Caco-2 (cell line): ENCODE results near the gene BICD1. TPM values are rescaled to one million over a fixed set of nuclear protein-coding genes. Genes with fewer than 3 reads are reported as not detected.

Source experiments
- BruUV-seq: library from RNA; stranded (reverse); fragments of 400-500 nt; replicated peaks from 2 replicates; lab custom pipeline; 2021; lab: Mats Ljungman, UMichigan
- CTCF ChIA-PET: fragments of 300-600 bp; sonication (Branson Sonifier 250); formaldehyde crosslinking; loops from one replicate; lab custom pipeline; 2022; ENCODE audit warnings: antibody characterized with exemption; lab: Charles Lee
- POLR2A ChIA-PET: fragments of 300-600 bp; sonication (Branson Sonifier 250); formaldehyde crosslinking; loops from one replicate; lab custom pipeline; 2022; ENCODE audit warnings: antibody characterized with exemption; lab: Charles Lee
- DNase-seq, 2 experiments: peaks; one replicate each; pipeline versions ENCODE4 v3.0.0 to v3.0.0-alpha.2; 2020 to 2022
- H3K27me3 ChIP-seq: replicated peaks from 2 replicates; pipeline ENCODE4 v1.6.0; 2011; ENCODE audit warnings: low read length; ENCODE audit not compliant: control insufficient read depth, insufficient read depth
- H3K36me3 ChIP-seq: 2 replicates; pipeline ENCODE4 v1.5.1; 2011; ENCODE audit warnings: low read length; ENCODE audit not compliant: control insufficient read depth, insufficient read depth
- H3K4me1 ChIP-seq: fragments of 250-450 bp; sonication (Bioruptor Pico); 2 replicates; pipeline ENCODE4 v1.5.1; 2020; ENCODE audit warnings: mild to moderate bottlenecking
- H3K4me3 ChIP-seq: 2 replicates; pipeline ENCODE4 v1.5.1; 2011; ENCODE audit warnings: low read depth, mild to moderate bottlenecking, control low read depth, low read length
- H3K9me3 ChIP-seq: fragments of 250-450 bp; sonication (Bioruptor Pico); 2 replicates; pipeline ENCODE4 v1.5.1; 2020; ENCODE audit warnings: mild to moderate bottlenecking, moderate library complexity
- H3K27ac Mint-ChIP-seq: one replicate; pipeline ENCODE4 v1.8.0; 2022; ENCODE audit warnings: mixed read lengths; ENCODE audit not compliant: unreplicated experiment
- H3K27me3 Mint-ChIP-seq: one replicate; pipeline ENCODE4 v1.8.0; 2022; ENCODE audit warnings: mixed read lengths; ENCODE audit not compliant: insufficient read depth, unreplicated experiment
- H3K36me3 Mint-ChIP-seq: one replicate; pipeline ENCODE4 v1.8.0; 2022; ENCODE audit warnings: mild to moderate bottlenecking, mixed read lengths; ENCODE audit not compliant: insufficient read depth, unreplicated experiment
- H3K4me1 Mint-ChIP-seq: one replicate; pipeline ENCODE4 v1.8.0; 2022; ENCODE audit warnings: low read depth, mixed read lengths; ENCODE audit not compliant: unreplicated experiment
- H3K4me3 Mint-ChIP-seq: one replicate; pipeline ENCODE4 v1.8.0; 2022; ENCODE audit warnings: mild to moderate bottlenecking, moderate library complexity, mixed read lengths; ENCODE audit not compliant: unreplicated experiment
- H3K9me3 Mint-ChIP-seq: one replicate; pipeline ENCODE4 v1.8.0; 2022; ENCODE audit warnings: mixed read lengths; ENCODE audit not compliant: unreplicated experiment
- intact Hi-C: fragments of 100-400 bp; cut with micrococcal nuclease; formaldehyde crosslinking; loops from one replicate; pipeline ENCODE4 v1.10.0; 2022; ENCODE audit not compliant: unreplicated experiment
- total RNA-seq: library from RNA; stranded (reverse); gene quantifications from 2 replicates; pipeline ENCODE4 v1.2.3, GENCODE V29; 2022
- TF ChIP-seq, protein P1 (sequence below), 2 experiments: fragments of 200-600 bp in 1 of 2; IDR thresholded peaks; 1 replicate in 1 of 2; 2 replicates in 1 of 2; pipeline versions ENCODE4 v1.5.1 to v1.8.0; 2011 to 2022; ENCODE audit warnings: antibody characterized with exemption in 1 of 2, control low read depth in 1 of 2, inconsistent platforms in 1 of 2, low read depth in 1 of 2, low read length in 1 of 2, mild to moderate bottlenecking in 1 of 2, moderate library complexity in 1 of 2; ENCODE audit not compliant: insufficient read depth in 1 of 2, severe bottlenecking in 1 of 2, unreplicated experiment in 1 of 2

Gene BICD1
- total RNA-seq, 1 experiment from 2014 or later = 36.2 TPM

- no peaks in the 10 kb centered on the region for H3K27me3 Mint-ChIP-seq
- ChIA-PET CTCF (no interaction called here), POLR2A (no interaction called here)
- H3K9me3 Mint-ChIP-seq = no peaks in the 10 kb centered on the region
- no TSS peak for BruUV-seq
- H3K4me3 Mint-ChIP-seq = no peak overlapping the region
- TF ChIP-seq, protein P1, sequence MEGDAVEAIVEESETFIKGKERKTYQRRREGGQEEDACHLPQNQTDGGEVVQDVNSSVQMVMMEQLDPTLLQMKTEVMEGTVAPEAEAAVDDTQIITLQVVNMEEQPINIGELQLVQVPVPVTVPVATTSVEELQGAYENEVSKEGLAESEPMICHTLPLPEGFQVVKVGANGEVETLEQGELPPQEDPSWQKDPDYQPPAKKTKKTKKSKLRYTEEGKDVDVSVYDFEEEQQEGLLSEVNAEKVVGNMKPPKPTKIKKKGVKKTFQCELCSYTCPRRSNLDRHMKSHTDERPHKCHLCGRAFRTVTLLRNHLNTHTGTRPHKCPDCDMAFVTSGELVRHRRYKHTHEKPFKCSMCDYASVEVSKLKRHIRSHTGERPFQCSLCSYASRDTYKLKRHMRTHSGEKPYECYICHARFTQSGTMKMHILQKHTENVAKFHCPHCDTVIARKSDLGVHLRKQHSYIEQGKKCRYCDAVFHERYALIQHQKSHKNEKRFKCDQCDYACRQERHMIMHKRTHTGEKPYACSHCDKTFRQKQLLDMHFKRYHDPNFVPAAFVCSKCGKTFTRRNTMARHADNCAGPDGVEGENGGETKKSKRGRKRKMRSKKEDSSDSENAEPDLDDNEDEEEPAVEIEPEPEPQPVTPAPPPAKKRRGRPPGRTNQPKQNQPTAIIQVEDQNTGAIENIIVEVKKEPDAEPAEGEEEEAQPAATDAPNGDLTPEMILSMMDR (IDR thresholded peaks at IDR 0.05; ENCODE audit: insufficient read depth in 1 of 2, low read depth in 1 of 2, low read length in 1 of 2, severe bottlenecking in 1 of 2, unreplicated experiment in 1 of 2) = no peak
- peaks cover 12% of the 10 kb centered on the region for H3K36me3 Mint-ChIP-seq
- DNase-seq = no peak
- H3K4me1 Mint-ChIP-seq = peaks cover 31% of the 10 kb centered on the region
- H3K9me3 ChIP-seq = no peaks in the 10 kb centered on the region
- 0 out of 2 replicates have a peak, but pooled peaks cover 14% of the 10 kb centered on the region for H3K4me1 ChIP-seq
- no peaks in the 10 kb centered on the region for H3K27me3 ChIP-seq
- intact Hi-C loops = loop anchor here (10.0 kb wide), 1 partner anchor 898 kb away; no protein-coding TSS in a partner anchor
- no peaks in the 10 kb centered on the region for H3K36me3 ChIP-seq
- H3K4me3 ChIP-seq = no peak overlapping the region
- H3K27ac Mint-ChIP-seq = peak overlapping the region; percentile 29
Observed at GRCh38 chr12:32303174-32303549, 196.5 kb downstream of the BICD1 start.

- BruUV-seq = no TSS peak
- POLR2A ChIA-PET = no interaction called here
- Mint-ChIP-seq H3K9me3 (no peaks in the 10 kb centered on the region), H3K4me1 (peaks cover 28% of the 10 kb centered on the region), H3K36me3 (peaks cover 12% of the 10 kb centered on the region), H3K4me3 (no peak overlapping the region), H3K27ac (no peak overlapping the region), H3K27me3 (no peaks in the 10 kb centered on the region)
- intact Hi-C loops = loop anchor here (1.0 to 10.0 kb wide), 4 partner anchors 198 to 900 kb away; partner anchors contain the start of gene BICD1
- H3K27me3 ChIP-seq = no peaks in the 10 kb centered on the region
- TF ChIP-seq, protein P1 (IDR thresholded peaks at IDR 0.05; ENCODE audit: insufficient read depth in 1 of 2, low read depth in 1 of 2, low read length in 1 of 2, severe bottlenecking in 1 of 2, unreplicated experiment in 1 of 2) = peak; percentile 61 to 81
- no peak overlapping the region for H3K4me3 ChIP-seq
- H3K9me3 ChIP-seq = no peaks in the 10 kb centered on the region
- H3K36me3 ChIP-seq = no peaks in the 10 kb centered on the region
- peaks cover 18% of the 10 kb centered on the region; the same call in 1 of the 2 replicates for H3K4me1 ChIP-seq
- DNase-seq = peak in 1 of 2 experiments; percentile 61
- CTCF ChIA-PET = interaction anchor here (1.3 kb wide), 1 partner anchor 652 kb away, joined by 6 read pairs; no protein-coding TSS in a partner anchor
Observed at GRCh38 chr12:32305163-32305562, 198.5 kb downstream of the BICD1 start.

DNA sequence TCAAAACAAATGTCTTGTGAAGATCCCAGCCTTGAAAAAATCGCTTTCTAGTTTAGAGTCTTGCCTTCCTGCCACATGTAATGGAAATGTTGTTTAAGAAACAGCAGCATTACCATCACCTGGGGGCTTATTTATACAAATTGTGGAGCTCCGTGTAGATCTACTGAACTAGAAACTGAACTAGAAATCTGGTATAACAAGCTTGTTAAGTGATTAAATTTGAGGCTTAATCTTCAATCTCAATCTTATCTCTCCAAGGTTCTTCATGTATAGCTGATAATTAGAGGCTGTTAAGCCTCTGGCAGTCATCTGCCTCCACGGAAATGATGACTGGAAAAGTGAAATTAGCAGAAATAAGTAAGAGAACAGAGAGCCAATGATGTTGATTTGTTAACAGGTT lies 200.7 kb downstream of the BICD1 start:
- no peak overlapping the region for H3K4me3 Mint-ChIP-seq
- H3K4me1 Mint-ChIP-seq = peaks cover 33% of the 10 kb centered on the region
- H3K27ac Mint-ChIP-seq = no peak overlapping the region
- no TSS peak for BruUV-seq
- no peaks in the 10 kb centered on the region for H3K9me3 Mint-ChIP-seq
- peaks cover 12% of the 10 kb centered on the region for H3K36me3 Mint-ChIP-seq
- TF ChIP-seq, protein P1 (IDR thresholded peaks at IDR 0.05; ENCODE audit: insufficient read depth in 1 of 2, low read depth in 1 of 2, low read length in 1 of 2, severe bottlenecking in 1 of 2, unreplicated experiment in 1 of 2) = no peak
- no peak overlapping the region for H3K4me3 ChIP-seq
- no peaks in the 10 kb centered on the region for H3K27me3 ChIP-seq
- CTCF ChIA-PET = interaction anchor here (0.5 kb wide), 1 partner anchor 194 kb away, joined by 3 read pairs; no protein-coding TSS in a partner anchor
- no peaks in the 10 kb centered on the region for H3K9me3 ChIP-seq
- no peaks in the 10 kb centered on the region for H3K36me3 ChIP-seq
- H3K27me3 Mint-ChIP-seq = no peaks in the 10 kb centered on the region
- DNase-seq = no peak
- intact Hi-C loops = loop anchor here (10.0 kb wide), 1 partner anchor 903 kb away; no protein-coding TSS in a partner anchor
- POLR2A ChIA-PET = no interaction called here
- peaks cover 33% of the 10 kb centered on the region for H3K4me1 ChIP-seq
